HG03520 (cell line): ENCODE measurements around the gene STPG1.

Experiments
- ATAC-seq: cut with Tn5 transposase; IDR thresholded peaks from one replicate; pipeline ENCODE4 v1.9.1; 2021; ENCODE audit warnings: mild to moderate bottlenecking, moderate library complexity; ENCODE audit not compliant: unreplicated experiment

Gene STPG1

GRCh38 chr1:24347159-24347934 is 66.2 kb downstream of the STPG1 start:
- no peak for ATAC-seq

GRCh38 chr1:24345334-24345733 is 68.2 kb downstream of the STPG1 start:
- ATAC-seq = no peak

DNA sequence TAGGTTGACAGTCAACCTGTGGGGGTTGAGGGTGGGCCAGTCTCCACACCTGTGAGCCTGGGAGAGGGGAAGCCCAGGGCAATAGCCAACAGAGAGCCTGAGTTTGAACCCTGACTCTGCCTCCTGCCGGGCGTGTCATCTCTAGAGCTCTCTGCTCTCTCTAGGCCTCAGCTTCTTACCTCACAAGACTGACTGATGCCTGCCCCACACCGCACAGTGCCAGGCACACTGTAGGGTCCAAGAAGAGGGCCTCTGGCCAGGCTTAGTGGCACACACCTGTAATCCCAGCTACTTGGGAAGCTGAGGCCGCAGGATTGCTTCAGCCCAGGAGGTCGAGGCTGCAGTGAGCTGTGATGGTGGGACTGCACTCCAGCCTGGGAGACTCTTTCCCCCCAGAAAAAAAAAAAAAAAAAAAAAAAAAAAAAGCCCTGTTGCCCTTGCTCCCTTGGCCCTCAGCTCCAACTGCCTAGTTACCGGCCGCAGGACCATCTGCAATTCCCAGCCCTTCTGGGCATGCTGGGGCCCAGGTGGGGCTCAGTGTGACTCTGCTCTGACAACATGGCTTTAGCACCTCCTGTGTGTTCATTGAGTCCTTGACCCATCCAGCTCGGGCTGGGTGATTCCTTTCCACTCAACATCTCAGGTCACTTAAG is 69.4 kb downstream of the STPG1 start:
- no peak for ATAC-seq

GRCh38 chr1:24343412-24344089 is 70.0 kb downstream of the STPG1 start:
- ATAC-seq = no peak

- no peak for ATAC-seq
Measured at GRCh38 chr1:24341260-24341659, 72.3 kb downstream of the STPG1 start.

DNA sequence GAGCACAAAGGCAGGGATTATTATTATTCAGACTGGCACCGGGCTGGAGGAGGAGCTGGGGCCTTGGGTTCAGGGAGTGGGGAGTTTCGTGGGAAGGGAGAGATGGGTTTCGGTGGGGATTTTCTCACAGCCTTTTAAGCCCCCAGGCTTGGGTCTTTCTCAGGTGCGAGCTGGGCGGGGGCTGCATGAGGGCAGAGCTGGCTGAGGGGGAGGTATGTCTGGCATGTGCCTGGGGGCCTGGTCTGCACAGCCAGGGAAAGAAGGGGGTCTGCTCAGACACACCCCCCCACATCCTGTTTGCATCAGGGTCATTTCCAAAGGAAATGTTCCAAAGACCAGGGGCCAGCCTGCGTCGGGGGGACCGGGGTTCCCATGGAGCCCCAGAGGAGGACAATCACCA is 72.8 kb downstream of the STPG1 start:
- ATAC-seq = no peak

GRCh38 chr1:24339996-24340395 is 73.6 kb downstream of the STPG1 start:
- ATAC-seq = no peak

DNA sequence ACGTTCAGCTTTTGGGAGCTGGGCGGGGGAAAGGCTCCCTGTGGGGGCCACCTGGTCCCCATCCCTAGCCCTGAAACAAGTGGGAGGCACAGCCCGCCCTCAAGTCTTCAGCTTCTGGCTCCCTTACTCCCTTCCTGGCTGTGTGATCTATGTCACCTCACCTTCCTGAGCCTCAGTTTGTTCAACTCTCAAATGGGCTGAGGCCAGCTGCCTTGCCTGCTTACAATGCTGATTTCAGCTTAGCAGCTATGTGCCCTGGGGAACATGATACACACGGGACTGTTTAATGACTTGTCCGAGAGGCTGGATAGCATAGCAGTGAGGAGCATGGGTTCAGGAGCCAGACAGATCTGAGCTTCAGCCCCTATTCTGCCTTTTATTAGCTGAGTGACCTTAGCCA is 75.1 kb downstream of the STPG1 start:
- no peak for ATAC-seq

DNA sequence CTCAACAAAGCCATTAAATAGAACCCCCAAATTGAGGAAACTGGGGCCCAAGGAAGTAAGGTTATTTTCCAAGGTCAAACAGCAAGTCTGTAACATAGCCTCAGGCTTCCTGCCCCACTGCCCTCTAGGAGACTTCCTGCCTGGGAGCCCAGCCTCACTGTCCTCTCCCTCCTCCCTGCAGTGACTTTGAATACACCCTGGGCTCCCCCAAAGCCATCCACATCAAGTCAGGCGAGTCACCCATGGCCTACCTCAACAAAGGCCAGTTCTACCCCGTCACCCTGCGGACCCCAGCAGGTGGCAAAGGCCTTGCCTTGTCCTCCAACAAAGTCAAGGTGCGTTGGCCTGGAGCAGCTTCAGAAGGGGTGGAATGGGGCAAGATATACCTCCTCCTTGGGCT is 76.1 kb downstream of the STPG1 start:
- ATAC-seq = no peak

DNA sequence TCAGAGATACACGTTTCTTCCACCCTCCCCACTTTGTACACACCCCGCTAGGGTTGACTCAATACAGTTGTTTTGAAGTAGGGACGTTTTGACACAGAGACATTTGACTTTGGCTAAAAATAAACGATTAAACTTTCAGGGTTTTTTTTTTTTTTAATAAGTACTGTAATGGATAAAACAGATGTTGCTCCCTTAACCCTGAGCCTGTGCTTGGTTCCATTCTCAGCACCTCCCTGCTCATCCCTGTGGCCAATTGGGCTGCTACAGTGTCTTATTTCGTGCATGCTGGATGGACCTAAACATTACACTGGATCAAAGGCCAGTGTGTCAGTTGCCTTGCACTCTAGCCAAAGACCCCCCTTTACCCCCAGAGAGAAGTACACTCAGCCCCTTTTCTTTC is 77.5 kb downstream of the STPG1 start:
- ATAC-seq = no peak

GRCh38 chr1:24331961-24332673 is 81.5 kb downstream of the STPG1 start:
- no peak for ATAC-seq

DNA sequence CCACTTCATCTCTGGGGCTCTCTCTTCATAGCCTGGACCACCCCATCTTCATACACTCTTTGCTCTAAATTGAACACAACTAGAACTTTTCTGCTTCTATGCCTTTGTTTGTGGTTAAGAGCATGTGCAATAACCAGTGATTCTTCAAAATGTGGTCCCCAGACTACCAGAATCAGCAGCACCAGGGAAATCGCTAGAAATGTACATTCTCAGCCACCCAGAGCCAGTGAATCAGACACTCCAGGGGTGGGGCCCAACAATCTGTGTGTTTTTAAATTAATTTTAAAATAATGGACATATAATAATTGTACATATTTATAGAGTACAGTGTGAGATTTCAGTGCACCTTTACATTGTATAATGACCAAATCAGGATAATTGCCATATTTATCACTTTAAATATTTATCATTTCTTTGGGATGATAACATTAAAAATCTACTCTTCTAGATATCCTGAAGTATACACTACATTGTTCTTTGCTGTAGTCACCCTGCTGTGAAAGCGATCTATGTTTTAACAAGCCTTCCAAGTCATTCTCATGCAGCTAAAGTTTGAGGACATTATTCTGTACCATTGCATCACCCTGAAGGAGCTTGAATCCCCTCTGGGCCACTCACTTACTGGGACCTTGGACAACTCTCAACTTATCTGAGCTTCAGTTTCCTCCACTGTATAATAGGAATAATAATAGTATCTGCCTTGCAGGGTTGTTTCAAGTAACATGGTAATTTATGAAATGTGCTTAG is 83.6 kb downstream of the STPG1 start:
- no peak for ATAC-seq

GRCh38 chr1:24329331-24329730 is 84.3 kb downstream of the STPG1 start:
- ATAC-seq = no peak

DNA sequence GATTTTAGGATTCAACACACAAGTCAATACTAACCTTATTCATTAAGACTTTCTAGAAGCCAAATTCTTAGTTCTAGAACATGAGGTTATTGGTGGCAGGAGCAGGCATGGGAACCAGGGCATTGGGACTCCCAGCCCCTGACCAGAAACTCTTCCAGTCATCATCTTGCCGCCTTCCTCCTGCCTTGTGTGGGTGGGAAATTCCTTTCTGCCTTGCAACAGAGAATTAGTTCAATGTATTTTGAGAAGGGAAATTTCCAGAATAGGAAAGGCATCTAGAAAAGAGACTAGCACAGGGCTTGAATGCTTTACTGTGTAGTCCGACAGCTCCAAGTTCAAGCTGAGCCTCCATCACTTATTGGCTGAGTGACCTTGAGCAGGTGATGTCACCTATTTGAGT is 85.7 kb downstream of the STPG1 start:
- no peak for ATAC-seq

GRCh38 chr1:24327486-24327885 is 86.1 kb downstream of the STPG1 start:
- ATAC-seq = no peak

DNA sequence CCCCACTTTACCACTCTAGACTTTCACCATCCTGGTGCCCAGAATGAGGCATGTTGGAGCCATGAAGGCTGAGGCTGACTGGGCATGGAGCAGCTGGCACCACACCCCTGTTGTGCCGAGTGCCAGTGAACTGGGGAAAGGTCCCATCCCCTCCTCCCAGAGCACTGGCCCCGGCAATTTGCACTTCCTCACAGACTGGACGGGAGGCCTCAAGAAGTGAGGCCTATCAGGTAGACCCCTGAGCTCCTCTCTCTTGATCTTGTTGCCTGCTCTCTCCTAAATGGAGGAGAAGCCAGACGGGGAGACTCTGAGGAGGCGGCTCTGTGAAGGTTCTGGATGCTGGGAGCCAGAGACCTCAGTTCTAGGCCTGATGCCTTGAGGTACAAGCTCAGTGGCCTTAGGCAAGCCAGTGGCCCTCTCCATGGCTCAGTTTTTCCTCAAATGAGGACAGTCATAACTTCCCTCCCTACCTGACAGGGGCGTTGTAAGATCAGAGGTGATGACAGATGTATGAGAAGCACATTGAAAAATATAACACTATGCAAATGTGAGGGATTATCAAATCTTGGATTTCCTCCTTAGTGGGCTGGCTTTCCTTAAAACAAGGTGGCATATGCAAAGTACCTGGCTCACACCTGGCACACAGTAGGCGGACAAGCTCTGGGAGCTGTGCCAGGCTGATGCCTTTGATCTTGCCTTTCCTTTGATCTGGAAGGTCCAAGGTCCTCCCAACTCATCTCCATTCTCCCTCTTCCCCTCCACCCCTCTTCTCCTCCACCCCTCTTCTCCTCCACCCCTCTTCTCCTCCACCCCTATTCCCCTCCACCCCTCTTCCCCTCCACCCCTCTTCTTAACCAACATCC is 87.8 kb downstream of the STPG1 start:
- ATAC-seq = no peak

- ATAC-seq = no peak
Measured at GRCh38 chr1:24324903-24325302, 88.7 kb downstream of the STPG1 start.

GRCh38 chr1:24323281-24323680 is 90.3 kb downstream of the STPG1 start:
- no peak for ATAC-seq

DNA sequence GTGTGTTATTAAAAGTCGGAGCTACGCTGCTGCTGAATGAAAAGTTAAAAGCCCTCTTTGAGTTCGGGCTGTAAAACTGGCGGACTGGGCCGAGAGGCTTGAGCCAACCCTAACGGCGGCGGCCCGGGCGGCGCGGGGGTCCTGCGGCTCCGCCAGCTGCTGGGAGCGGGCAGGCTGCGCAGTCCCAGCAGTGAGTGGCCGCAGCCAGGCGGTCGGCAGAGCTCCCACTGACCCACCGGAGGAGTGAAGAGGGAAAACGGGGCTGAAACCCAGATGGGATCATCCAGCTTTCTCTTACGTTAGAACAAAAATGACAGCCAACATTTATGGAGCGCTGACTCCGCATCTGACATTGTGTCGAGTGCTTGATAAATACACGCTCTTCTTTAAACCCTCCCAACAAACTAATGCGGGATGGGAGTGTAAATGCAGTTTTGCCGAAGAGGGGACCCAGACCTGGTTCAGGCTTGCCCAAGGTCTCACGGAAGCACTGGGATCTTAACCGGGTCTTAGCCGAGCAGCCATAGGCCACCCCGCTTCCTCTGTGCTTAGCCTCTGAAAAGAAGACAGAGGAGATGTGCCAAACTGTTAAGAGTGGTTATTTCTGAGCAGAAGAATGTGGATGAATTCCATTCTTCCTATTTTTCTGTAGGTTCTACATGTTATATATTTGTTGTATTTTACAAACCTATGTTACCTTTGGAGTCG is 91.0 kb downstream of the STPG1 start:
- no peak for ATAC-seq
